GM03348 (cell line): Measurements from ENCODE around the gene ZIC2.
"Not testable (repeated sequence)": the region's sequence is repeated elsewhere in the genome, so short reads cannot be mapped to it uniquely, and the experiment has no call there.

Source experiments
- DNase-seq: peaks from one replicate; pipeline ENCODE4 v3.0.0; 2012; ENCODE audit warnings: low spot score

Gene ZIC2

DNA sequence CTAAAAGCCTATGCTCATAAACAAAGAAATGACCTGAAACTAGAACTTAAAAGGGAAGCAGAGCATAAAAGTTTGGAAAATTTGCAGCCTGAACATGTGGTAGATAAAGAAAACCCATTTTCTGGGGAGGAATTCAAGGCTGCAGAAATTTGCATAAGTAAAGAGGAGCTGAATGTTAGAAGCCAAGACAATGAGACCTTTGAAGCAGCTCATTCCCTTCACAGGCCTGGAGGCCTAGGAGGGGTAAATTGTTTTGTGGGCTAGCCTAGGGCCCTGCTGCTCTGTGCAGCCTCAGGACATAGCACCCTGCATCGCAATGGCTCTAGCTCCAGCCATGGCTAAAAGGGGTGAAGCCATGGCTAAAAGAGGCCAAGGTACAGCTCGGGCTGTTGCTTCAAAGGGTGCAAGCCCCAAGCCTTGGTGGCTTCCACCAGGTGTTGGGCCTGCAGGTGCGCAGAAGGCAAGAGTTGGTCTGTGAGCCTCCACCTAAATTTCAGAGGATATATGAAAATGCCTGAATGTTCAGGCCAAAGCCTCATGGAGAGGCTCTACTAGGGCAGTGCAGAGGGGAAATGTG lies 38.3 kb downstream of the ZIC2 start:
- no peak for DNase-seq

DNA sequence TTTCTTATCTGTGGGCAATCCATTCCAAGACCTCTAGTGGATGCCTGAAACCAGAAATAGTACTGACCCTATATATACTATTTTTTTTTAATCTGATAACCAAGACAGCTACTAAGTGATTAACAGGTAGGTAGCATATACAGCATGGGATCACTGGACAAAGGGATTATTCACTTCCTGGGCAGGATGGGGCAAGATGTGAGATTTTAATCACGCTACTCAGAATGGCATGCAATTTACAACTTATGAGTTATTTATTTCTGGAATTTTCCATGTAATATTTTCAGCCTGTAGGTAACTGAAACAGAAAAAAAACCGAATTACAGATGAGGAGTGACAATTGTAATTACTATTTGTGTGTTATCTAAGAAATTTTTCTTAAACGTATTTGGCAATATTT lies 41.2 kb downstream of the ZIC2 start:
- no peak for DNase-seq

DNA sequence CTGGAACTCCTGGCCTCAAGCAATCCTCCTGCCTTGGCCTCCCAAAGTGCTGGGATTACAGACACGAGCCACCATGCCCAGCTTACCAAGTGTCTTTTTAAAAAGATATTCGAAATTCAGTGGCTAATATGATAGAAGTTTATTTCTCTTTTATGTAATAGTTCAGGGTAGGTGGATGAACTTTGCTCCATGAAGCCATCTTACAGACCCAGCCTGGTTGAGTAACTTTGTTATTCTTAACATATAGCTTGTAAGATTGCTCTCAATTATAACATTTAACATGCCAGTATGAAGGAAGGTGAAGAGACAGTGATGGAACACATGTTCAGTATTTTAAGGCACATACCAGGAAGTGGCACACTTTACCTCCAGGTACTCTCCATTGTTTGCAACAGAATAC lies 42.4 kb downstream of the ZIC2 start:
- no peak for DNase-seq

DNA sequence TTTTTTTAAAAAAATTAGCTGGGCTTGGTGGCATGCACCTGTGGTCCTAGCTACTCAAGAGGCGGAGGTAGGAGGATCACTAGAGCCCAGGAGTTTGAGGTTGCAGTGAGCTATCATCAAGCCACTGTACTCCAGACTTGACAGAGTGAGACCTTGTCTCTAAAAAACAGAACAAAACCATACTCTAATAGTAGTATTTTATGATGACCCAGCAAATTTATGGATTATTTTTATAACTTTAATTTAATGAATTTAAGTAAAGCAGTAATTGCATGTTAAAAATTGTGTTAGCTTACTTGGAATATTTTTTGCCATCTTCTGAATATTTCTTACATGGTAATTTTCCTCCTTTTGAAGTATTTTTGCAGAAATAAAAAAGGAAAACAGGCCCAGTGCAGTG lies 48.3 kb downstream of the ZIC2 start:
- no peak for DNase-seq

DNA sequence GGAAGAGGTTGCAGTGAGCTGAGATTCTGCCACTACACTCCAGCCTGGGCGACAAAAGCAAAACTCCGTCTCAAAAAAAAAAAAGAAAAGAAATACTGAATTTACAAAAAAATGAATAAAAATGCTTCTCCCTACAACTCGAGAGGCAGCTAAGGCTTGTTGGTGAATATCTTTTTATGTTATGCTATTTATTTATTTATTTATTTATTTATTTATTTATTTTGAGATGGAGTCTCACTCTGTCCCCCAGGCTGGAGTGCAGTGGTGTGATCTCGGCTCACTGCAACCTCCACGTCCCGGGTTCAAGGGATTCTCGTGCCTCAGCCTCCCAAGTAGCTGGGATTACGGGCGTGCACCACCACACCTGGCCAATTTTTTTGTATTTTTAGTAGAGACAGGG lies 51.1 kb downstream of the ZIC2 start:
- not testable (repeated sequence) for DNase-seq

DNA sequence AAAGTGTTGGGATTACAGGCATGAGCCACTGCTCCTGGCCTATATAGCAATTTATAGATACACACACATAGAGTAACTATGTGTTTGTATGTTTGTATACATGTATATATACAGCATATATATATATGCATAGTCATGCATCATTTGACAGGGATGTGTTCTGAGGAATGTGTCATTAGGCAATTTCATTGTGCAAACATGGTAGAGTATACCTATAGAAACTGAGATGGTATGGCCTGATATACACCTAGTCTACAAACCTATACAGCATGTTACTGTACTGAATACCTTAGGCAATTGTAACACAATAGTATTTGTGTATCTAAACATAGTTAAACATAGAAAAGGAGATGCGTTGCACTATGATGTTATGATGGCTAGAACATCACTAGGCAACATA lies 54.4 kb downstream of the ZIC2 start:
- DNase-seq, result no peak
